HG03060 (cell line): ENCODE data around the gene PDHX.
"Not testable (repeated sequence)": the region's sequence is repeated elsewhere in the genome, so short reads cannot be mapped to it uniquely, and the experiment has no call there.

ENCODE experiments used
- ATAC-seq: cut with Tn5 transposase; IDR thresholded peaks from one replicate; pipeline ENCODE4 v1.9.1; 2021; ENCODE audit warnings: low read depth, moderate number of reproducible peaks; ENCODE audit not compliant: unreplicated experiment

PDHX gene

DNA sequence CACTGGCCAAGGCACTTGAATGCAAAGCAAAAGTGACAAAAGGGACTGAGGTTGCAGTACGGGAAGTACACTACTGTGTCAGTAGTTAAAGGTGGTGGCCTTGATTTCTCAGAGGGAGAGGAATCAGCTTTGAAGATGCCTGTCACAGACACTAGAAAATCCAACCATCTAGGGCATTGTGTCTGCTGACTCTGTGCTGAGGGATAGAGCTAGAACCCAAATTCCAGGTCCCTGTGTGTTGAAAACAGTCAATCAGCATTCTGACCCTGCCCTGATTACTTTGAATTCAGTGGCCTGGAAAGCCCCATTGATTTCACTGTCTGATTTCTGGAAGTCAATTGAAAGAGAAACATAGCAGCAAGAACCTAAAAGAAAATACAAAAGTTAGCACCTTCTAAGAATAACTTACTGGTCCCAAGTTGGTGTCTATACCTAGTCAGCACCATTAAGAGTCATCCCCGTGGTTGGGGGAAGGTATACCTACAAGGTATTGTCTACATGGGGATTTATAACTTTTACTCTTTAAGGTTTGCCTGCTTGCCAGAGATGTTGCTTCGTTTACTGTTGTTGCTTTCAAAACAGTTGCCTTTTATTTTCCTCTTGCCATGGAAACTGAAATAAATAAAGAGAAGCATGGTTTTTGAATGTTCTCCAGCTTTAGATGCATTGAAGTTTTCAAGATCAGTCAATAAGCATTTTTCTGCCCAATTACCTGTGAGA is 97.3 kb downstream of the PDHX start:
- peak; percentile 32 for ATAC-seq

- ATAC-seq, result no peak
These were observed 97.9 kb downstream of the PDHX start for GRCh38 chr11:35014346-35014745.

GRCh38 chr11:35015621-35016387 is 99.4 kb downstream of the PDHX start:
- no peak for ATAC-seq

DNA sequence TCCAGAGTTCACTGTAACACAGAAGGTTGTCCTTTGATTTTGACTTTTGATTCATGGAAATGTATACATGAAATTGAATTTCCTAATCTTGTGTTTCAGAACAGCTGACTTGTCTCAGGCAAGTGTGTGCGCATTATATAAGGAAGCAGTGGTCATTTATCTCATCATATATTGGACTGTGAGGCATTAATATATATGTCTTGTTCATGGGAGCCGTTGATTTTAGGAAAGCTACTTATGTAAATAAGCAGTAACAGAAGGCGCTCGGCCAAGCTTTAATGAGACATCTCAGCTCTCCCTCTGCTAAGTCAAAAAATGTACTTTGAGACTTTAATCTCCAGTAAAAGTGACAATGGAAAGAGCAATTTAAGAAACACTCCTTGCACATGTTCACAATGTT is 100.5 kb downstream of the PDHX start:
- ATAC-seq, result no peak

DNA sequence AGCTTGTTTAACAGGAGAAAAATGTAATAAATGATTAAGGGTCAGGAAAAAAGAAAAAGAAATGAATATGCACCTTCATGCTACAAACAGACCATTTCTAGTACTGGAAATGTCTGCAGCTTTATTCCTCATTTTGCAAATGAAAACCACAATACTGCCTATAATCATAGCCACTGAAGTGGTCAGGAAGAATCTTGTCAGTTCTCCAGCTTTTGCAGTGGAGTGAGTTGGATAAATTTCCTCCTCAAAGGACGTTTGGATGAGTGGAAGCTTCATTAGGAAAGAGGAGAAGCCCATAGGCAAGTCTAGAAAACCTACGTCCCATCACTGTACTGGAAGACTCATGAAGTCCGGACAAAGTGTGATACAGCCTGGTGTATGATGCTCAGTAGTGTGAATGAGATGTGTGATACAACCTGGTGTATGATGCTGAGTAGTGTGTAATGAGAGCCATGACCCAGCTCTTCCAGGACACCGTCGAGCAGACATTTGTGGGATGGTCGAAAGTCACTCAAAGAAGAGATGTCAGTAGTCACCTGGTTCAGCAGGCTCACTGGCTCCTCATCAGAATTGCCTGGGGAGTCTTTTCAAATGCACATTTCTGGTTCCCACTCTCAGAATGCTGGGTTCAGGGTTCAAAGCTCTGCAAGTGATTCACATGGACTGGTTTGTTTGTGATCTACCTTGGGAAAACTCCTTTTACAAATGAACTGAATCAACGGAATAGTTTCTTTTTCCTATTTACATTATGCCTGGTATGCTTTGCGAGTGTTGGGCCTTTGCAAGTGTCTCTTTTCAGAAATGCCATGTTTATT is 101.3 kb downstream of the PDHX start:
- no peak for ATAC-seq

GRCh38 chr11:35021589-35021988 is 105.2 kb downstream of the PDHX start:
- ATAC-seq, result no peak

- ATAC-seq, result not testable (repeated sequence)
These were observed 107.5 kb downstream of the PDHX start for GRCh38 chr11:35023940-35024339.

GRCh38 chr11:35028007-35028406 is 111.6 kb downstream of the PDHX start:
- ATAC-seq, result not testable (repeated sequence)

GRCh38 chr11:35029979-35030682 is 113.7 kb downstream of the PDHX start:
- peak; percentile 58 for ATAC-seq

- ATAC-seq, result no peak
These were observed 114.3 kb downstream of the PDHX start for GRCh38 chr11:35030716-35031213.

- no peak for ATAC-seq
These were observed 114.9 kb downstream of the PDHX start for GRCh38 chr11:35031346-35031745.

DNA sequence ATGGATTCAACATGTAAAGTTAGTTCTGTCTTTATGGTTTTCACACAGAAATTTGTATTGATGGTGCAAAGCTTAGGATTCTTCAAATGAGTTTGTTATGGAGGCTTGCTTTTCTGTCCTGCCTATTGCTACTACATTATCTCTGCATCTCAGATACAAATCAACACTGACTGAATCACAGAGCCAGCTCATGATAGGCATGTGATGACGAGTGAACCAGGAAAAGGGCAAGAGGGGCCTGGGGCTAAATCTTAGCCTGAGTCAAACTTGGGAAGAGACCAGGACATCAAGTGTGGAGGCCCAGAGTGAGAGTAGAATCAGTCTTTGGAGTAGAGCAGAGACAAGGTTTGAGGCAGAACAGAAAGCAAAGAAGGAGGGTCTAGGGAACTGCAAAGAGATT is 115.4 kb downstream of the PDHX start:
- no peak for ATAC-seq

DNA sequence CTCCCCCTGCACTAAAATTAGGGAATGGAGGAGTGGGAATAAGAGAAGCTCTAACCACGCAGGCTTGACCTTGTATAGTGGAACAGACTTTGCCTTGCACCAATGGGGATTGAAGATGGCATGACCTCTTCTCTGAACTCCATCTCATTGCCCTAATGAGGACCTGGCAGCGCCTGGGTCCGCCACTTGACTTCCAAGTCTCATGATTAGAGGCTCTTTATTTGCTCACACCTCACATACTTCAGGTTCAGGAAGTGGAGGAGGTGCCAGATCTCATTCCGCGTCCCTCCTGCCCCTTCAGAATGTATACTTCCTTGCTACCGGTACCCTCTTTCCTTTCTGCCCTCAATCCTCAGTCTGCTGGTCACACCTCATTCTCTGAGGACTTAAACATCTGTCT is 116.6 kb downstream of the PDHX start:
- no peak for ATAC-seq

DNA sequence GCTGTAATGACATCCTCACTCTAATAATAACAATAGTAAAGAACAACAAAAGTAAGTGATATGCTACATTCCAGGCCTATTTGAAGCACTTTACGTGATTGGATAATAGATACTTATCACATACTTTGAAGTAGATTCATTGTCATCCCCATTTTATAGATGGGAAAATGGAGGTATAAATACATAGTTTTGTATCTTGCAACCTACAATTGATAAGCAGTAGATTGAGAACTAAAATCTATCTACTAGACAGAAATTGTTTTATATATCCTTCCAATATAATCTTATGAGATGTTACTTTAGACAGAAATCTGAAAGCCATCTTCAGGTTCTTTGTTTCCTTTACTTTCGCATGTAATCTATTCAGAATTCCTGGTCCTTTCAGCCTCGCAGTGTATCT is 118.0 kb downstream of the PDHX start:
- ATAC-seq, result no peak

- no peak for ATAC-seq
These were observed 119.5 kb downstream of the PDHX start for GRCh38 chr11:35035894-35036408.

GRCh38 chr11:35036639-35037038 is 120.2 kb downstream of the PDHX start:
- ATAC-seq, result no peak

- no peak for ATAC-seq
These were observed 122.0 kb downstream of the PDHX start for GRCh38 chr11:35038211-35038928.

DNA sequence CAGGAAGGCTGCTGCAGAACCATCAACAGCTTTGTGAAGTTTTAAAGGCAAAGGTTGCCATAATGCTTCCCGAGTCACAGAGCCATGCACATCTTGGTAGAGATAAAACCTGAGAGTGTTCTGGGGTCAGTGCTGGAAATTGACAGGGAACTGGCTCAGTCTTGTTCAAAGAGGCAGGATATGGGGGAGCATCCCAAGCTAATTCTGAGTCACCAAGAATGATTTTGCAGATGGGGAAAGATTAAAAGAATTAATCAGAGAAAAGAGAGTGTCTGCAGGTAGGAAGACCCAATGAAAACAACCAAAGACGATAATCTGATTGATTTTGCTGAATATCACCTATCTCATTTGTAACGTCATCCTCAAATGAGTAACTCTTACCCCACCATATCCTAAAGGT is 122.7 kb downstream of the PDHX start:
- ATAC-seq, result no peak

- ATAC-seq, result peak; percentile 76
These were observed 124.0 kb downstream of the PDHX start for GRCh38 chr11:35040221-35040942.
